HT1080 (cell line): ENCODE results near the gene NNT. TPM values are rescaled to one million over a fixed set of nuclear protein-coding genes. Genes with fewer than 3 reads are reported as not detected.
"Not testable (repeated sequence)": the region's sequence is repeated elsewhere in the genome, so short reads cannot be mapped to it uniquely, and the experiment has no call there.

Experiments
- DNase-seq: peaks from one replicate; pipeline ENCODE4 v3.0.0-alpha.2; 2015; ENCODE audit warnings: low read depth
- polyA plus RNA-seq, 2 experiments: library from polyadenylated mRNA; depleted of rRNA; stranded (reverse); fragments of >200 nt; gene quantifications; 2 replicates each; pipeline ENCODE4 v1.2.3, GENCODE V29; 2015
- total RNA-seq: library from RNA; depleted of rRNA; stranded (reverse); fragments of >200 nt; shearing (Covaris generic); gene quantifications from 2 replicates; pipeline ENCODE4 v1.2.3, GENCODE V29; 2014; rRNA removed

The NNT gene
- 22.0 and 22.5 TPM in 2 replicates for total RNA-seq
- polyA plus RNA-seq (2015; cell fraction: cytosol; rRNA removed), result 11.2 and 17.9 TPM in 2 replicates
- polyA plus RNA-seq (2015; cell fraction: nucleus; rRNA removed), result 38.3 and 41.1 TPM in 2 replicates

- peak; percentile 64 for DNase-seq
Measured at GRCh38 chr5:43602461-43603343, at the start of gene NNT. Gene NNT (plus strand): TSS chr5:43603180. CDS start chr5:43609196, 6,016 bp downstream.

GRCh38 chr5:43553381-43553780, 49.6 kb upstream of the NNT start:
- DNase-seq, result peak; percentile 23

GRCh38 chr5:43554497-43554896, 48.5 kb upstream of the NNT start:
- DNase-seq, result no peak

GRCh38 chr5:43555895-43556606, 46.9 kb upstream of the NNT start:
- DNase-seq, result peak; percentile 35

- DNase-seq, result not testable (repeated sequence)
Measured at GRCh38 chr5:43556607-43556856, 46.4 kb upstream of the NNT start.

- DNase-seq, result peak; percentile 76
Measured at GRCh38 chr5:43556857-43557542, 46.0 kb upstream of the NNT start, which contains the start of gene PAIP1. Gene PAIP1 (minus strand): TSS chr5:43557077. CDS start chr5:43556846, 231 bp downstream.

- peak; percentile 53 for DNase-seq
Measured at GRCh38 chr5:43560128-43560527, 42.9 kb upstream of the NNT start.

GRCh38 chr5:43561356-43561755, 41.6 kb upstream of the NNT start:
- no peak for DNase-seq

- DNase-seq, result no peak
Measured at GRCh38 chr5:43563321-43563720, 39.7 kb upstream of the NNT start.

GRCh38 chr5:43564289-43564850, 38.6 kb upstream of the NNT start:
- DNase-seq, result no peak

GRCh38 chr5:43565043-43565442, 37.9 kb upstream of the NNT start:
- DNase-seq, result no peak

GRCh38 chr5:43567967-43568366, 35.0 kb upstream of the NNT start:
- no peak for DNase-seq

GRCh38 chr5:43569236-43569746, 33.7 kb upstream of the NNT start:
- DNase-seq, result no peak

GRCh38 chr5:43570450-43571158, 32.4 kb upstream of the NNT start:
- DNase-seq, result no peak

GRCh38 chr5:43571237-43571636, 31.7 kb upstream of the NNT start:
- DNase-seq, result no peak

- no peak for DNase-seq
Measured at GRCh38 chr5:43572357-43572756, 30.6 kb upstream of the NNT start.

- no peak for DNase-seq
Measured at GRCh38 chr5:43573058-43573457, 29.9 kb upstream of the NNT start.

- DNase-seq, result not testable (repeated sequence)
Measured at GRCh38 chr5:43580402-43581210, 22.4 kb upstream of the NNT start.

- no peak for DNase-seq
Measured at GRCh38 chr5:43581398-43581797, 21.6 kb upstream of the NNT start.
